Choroid plexus epithelial cell (primary cell): ENCODE results near the gene TSNAXIP1.

Experiments
- DNase-seq: peaks from one replicate; pipeline ENCODE4 v3.0.0-alpha.2; 2010; ENCODE audit warnings: low read depth
- H3K4me3 ChIP-seq: 2 replicates; pipeline ENCODE4 v1.5.1; 2011; ENCODE audit warnings: low read depth, mild to moderate bottlenecking, control low read depth, low read length, moderate library complexity
- TF ChIP-seq, protein P1 (sequence below): conservative IDR thresholded peaks from 2 replicates; pipeline ENCODE4 v1.5.1; 2011; ENCODE audit warnings: low read depth, mild to moderate bottlenecking, control low read depth, inconsistent platforms, low read length, moderate library complexity

The TSNAXIP1 gene

GRCh38 chr16:67762385-67762784, 44.3 kb upstream of the TSNAXIP1 start:
- no peak overlapping the region for H3K4me3 ChIP-seq
- TF ChIP-seq, protein P1, sequence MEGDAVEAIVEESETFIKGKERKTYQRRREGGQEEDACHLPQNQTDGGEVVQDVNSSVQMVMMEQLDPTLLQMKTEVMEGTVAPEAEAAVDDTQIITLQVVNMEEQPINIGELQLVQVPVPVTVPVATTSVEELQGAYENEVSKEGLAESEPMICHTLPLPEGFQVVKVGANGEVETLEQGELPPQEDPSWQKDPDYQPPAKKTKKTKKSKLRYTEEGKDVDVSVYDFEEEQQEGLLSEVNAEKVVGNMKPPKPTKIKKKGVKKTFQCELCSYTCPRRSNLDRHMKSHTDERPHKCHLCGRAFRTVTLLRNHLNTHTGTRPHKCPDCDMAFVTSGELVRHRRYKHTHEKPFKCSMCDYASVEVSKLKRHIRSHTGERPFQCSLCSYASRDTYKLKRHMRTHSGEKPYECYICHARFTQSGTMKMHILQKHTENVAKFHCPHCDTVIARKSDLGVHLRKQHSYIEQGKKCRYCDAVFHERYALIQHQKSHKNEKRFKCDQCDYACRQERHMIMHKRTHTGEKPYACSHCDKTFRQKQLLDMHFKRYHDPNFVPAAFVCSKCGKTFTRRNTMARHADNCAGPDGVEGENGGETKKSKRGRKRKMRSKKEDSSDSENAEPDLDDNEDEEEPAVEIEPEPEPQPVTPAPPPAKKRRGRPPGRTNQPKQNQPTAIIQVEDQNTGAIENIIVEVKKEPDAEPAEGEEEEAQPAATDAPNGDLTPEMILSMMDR = no peak
- no peak for DNase-seq

DNA sequence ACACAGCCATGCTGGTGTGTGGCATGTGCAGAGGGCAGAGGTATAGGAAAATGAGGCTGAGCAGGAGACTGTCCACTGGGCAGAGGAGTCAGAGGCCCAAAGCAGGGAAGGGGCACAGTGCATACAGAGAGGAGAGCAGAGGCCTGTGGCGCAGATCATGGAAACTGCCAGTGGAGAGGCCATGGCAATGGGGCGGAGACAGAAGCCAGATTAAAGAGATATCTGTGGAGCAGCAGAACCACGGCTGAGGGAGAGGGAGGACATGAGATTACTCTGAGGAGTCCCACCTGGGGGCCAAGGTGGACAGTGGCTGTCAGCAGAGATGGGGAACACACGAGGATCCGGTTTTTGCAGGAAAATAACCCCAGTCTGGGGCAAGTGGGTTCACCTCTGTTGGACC, 43.6 kb upstream of the TSNAXIP1 start:
- no peak for DNase-seq
- TF ChIP-seq, protein P1 = no peak

DNA sequence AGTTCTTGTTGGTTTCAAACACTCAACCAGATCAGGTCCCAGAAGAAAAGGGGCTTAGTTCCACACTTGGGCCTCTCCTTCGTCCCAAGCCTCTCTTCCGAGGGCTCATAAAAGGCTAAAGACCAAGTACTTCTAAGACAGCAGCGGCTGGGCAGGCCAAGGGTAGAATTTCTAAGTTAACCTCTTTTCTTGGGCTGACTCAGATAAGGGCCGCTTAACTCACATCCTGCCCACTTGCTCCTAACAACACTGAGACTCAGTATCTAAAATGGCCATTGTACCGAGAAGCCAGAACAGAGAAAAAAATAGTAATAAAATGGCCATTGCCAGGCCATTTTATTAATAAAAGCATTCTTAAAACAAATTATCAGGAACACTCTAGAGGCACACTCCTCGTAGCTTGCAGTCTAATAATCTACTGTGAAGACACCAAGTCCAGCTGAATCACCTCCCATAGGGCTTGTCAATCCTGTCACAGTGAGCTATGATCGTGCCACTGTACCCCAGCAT, 42.5 kb upstream of the TSNAXIP1 start:
- TF ChIP-seq, protein P1 = no peak
- no peak for DNase-seq
- H3K4me3 ChIP-seq = no peak overlapping the region

More for the DNA sequence above, 43.6 kb upstream of the TSNAXIP1 start:
- H3K4me3 ChIP-seq = no peak overlapping the region

DNA sequence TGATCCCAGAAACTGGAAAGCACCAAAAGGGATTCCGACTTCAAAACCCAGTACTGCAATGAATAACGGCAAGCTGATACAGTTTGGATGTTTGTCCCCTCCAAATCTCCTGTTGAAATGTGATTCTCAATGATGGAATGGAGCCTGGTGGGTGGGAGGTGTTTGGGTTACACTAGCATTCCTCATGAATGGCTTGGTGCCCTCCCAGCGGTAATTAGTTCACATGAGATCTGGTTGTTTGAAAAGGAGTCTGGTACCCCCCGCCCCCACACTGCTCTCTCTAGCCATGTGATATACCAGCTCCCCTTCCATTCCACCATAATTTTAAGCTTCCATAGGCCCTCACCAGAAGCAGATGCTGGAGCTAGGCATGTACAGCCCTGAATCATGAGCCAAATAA, 40.4 kb upstream of the TSNAXIP1 start:
- TF ChIP-seq, protein P1 = no peak
- DNase-seq = peak; percentile 14
- no peak overlapping the region for H3K4me3 ChIP-seq

GRCh38 chr16:67767953-67768352, 38.7 kb upstream of the TSNAXIP1 start:
- DNase-seq = peak; percentile 79
- TF ChIP-seq, protein P1 = no peak
- no peak overlapping the region for H3K4me3 ChIP-seq

- peak; percentile 13 for DNase-seq
- no peak overlapping the region for H3K4me3 ChIP-seq
- TF ChIP-seq, protein P1 = no peak
These were observed 36.2 kb upstream of the TSNAXIP1 start for GRCh38 chr16:67770346-67770991.

GRCh38 chr16:67773099-67773498, 33.6 kb upstream of the TSNAXIP1 start:
- peak; percentile 58 for DNase-seq
- no peak overlapping the region for H3K4me3 ChIP-seq
- TF ChIP-seq, protein P1 = no peak
